ENCODE measurements around the gene XIRP1. TPM values are rescaled to one million over a fixed set of nuclear protein-coding genes. Genes with fewer than 3 reads are reported as not detected.

The XIRP1 gene
- total RNA-seq, 4 donors from 2014 or later, result not detected

DNA sequence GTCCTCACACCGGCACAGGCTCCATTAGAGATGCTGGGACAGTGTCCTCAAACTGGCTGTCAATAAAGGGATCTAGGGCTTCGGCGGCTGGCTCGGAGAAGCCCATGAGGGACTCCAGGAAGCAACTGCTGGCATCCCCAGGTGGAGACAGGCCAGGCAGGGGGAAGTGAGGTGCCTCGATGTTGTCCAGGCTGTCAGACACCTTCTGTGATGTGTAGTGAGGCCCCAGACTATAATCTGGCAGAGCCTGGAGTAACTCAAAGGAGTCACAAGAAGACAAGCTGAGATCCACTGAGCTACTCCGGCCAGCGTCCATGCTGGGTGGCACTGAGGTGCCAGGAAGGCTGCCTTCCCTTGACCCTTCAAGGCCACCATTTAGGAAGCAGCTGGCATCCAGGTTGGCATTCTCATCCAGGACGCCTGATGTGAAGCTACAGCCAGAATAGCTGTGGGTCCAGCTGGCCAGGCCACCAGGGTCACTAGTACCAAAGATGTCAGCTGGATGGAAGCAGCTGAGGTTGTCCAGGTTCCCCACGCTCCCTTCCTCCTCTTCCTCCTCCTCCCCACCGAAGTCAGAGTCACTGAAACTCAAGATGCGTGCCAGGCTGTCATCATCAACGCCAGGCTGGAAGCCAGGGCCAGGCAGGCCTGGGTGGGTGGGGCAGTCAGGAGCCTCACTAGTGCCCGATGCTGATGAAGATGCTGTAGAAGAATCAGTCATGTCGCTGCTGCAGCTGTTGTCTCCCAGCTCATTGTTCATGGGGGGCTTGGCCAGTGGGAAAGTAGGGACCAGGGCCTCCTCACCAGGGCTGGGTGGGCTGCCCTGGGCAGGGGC lies 49.1 kb downstream of the XIRP1 start:
- TF ChIP-seq, protein P1, sequence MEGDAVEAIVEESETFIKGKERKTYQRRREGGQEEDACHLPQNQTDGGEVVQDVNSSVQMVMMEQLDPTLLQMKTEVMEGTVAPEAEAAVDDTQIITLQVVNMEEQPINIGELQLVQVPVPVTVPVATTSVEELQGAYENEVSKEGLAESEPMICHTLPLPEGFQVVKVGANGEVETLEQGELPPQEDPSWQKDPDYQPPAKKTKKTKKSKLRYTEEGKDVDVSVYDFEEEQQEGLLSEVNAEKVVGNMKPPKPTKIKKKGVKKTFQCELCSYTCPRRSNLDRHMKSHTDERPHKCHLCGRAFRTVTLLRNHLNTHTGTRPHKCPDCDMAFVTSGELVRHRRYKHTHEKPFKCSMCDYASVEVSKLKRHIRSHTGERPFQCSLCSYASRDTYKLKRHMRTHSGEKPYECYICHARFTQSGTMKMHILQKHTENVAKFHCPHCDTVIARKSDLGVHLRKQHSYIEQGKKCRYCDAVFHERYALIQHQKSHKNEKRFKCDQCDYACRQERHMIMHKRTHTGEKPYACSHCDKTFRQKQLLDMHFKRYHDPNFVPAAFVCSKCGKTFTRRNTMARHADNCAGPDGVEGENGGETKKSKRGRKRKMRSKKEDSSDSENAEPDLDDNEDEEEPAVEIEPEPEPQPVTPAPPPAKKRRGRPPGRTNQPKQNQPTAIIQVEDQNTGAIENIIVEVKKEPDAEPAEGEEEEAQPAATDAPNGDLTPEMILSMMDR (IDR thresholded peaks at IDR 0.05; ENCODE audit: low read depth), result no peak

DNA sequence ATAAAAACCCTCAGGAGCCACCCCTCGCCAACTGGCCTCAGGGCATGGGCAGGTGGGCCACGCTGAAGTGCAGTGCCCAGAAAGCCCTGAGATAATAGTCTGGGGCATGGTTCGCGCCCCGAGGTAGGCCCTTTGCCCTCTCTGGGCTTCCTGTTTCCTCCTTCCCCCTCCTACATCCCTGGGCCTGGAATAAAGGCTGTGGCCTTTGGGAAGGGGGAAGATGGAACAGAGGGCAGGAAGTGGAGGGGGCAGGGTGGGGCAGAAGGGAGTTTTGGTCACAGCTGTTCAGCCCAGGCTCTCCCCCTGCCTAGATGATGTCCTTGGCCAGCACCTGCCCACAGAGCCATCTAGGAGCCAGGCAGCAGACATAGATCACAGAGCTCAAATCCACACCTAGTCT lies 50.3 kb downstream of the XIRP1 start:
- TF ChIP-seq, protein P1 (IDR thresholded peaks at IDR 0.05; ENCODE audit: low read depth), result no peak

DNA sequence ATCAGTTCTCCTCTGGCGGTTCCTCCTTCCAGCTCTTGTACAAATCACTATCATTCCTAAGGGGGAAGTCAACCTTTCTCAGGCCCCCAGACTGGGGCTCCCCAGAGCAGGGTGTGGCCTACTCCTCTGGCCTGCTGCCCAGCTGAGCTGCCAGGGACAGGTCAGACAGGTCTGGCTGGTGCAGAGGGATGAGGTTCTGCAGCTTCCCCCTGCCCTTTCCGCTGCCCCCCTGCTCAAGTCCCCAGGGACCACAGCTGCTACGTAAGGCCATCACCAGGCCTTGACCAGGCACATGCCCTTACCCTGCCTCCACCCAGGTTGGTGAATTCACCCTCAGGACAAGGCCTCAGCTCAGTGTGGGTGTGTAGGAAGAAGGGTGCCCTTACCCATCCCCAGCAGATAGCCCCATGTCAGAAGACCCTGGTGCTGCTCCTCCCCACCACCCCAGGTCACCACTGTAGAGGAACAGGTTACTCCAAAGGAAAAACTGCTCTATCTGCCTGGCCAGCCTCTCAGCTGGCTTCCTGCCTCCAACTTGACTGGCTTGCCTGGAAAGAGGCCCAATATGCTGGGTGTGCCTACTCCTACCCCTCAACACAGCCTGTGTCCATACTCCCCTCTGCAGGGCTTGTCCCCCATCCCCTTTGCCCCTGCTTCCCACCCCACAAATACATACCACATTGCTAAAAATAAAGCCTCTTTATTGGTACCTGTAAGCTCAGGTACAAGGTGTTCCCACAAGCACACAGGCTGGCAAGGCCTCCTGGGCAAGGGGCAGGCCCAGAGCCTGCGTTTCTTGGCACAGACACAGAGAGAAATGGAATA lies 51.0 kb downstream of the XIRP1 start:
- TF ChIP-seq, protein P1 (IDR thresholded peaks at IDR 0.05; ENCODE audit: low read depth), result no peak

DNA sequence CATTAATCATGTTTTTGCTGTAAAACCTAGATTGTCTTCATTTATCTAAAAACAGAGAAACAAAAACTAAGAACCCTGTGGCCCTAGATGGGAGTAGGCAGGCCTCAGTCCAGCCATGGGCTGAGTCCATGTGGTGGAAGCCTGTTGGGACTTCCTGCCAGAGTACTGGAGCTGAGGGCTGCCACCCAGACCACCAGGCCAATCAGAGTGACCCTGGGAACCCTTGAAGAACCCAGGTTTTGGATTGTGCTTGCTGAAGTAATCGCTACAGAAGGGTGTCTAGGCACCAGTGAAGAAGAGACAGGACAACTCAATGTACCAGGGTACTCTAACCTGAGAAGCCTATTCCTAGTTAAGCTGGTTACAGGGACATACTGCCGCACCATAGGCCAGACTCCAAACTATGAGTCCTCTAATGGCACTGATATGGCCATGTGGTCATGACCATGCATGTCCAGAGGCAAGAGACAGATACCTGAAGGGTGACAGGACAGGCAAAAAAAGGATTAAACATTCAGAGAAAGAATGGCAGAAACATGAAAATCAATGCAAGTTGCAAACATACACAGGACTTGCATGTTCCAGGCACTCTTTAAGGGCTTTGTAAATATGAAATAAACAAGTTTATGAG lies 51.9 kb downstream of the XIRP1 start:
- TF ChIP-seq, protein P1 (IDR thresholded peaks at IDR 0.05; ENCODE audit: low read depth), result no peak

DNA sequence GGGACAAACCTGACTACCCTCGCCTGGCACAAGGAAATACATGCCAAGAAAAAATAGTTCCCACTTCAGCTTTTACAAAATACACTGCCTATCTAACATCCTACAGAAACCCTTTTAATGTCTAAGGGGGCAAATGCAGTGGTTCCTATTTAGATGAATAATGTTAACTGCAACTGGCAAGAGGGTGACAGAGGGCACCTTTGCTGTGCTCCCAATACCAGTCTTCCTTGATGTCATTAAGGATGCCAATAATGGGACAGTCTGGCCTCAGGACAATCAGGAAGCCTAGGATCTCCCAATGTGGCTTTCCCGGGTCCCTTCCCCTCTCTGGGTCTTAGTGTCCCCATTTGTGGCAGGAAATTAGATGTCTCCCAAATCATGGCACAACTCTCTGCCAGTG lies 53.0 kb downstream of the XIRP1 start:
- TF ChIP-seq, protein P1 (IDR thresholded peaks at IDR 0.05; ENCODE audit: low read depth), result no peak

DNA sequence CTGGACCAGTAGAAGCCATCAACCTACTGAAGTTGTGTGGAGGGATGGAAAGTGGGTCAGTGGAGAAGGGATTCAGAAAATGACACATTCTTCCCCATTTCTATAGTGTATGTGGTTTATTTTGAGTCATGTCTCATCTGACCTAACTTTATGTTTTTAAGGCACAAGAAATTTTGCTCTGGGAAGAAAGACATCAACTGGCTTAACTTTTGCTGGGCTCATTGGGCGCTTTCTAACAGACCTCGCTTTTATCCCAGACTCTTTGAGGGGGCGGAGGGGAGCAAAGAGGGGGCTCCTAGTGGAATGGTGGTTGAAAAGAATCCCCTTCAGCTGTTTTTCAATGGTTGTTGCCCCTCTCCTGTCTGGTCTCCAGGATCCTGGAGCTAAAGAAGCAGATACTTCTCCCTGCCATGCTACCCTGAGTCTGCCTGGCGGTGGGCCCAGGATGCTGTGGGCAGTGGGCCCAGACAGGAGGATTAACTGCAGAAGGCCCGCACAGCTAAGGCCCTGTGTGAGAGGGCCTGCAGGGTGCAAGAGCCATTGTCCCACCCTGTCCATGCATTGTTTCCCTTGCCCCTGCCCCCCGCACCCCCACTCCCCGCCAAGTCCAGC lies 53.5 kb downstream of the XIRP1 start:
- TF ChIP-seq, protein P1 (IDR thresholded peaks at IDR 0.05; ENCODE audit: low read depth), result no peak
